Measurements from ENCODE around the gene CFAP99.

Gene CFAP99

GRCh38 chr4:2478229-2478628, 59.5 kb downstream of the CFAP99 start:
- no peak for DNase-seq

GRCh38 chr4:2480649-2481048, 61.9 kb downstream of the CFAP99 start:
- no peak for DNase-seq

- DNase-seq, result no peak
Observed at GRCh38 chr4:2482192-2482591, 63.4 kb downstream of the CFAP99 start.

GRCh38 chr4:2482693-2483092, 63.9 kb downstream of the CFAP99 start:
- no peak for DNase-seq

GRCh38 chr4:2483237-2483636, 64.5 kb downstream of the CFAP99 start:
- no peak for DNase-seq

- no peak for DNase-seq
Observed at GRCh38 chr4:2484185-2484584, 65.4 kb downstream of the CFAP99 start.

GRCh38 chr4:2484993-2485392, 66.2 kb downstream of the CFAP99 start:
- no peak for DNase-seq

GRCh38 chr4:2485956-2486355, 67.2 kb downstream of the CFAP99 start:
- no peak for DNase-seq

- no peak for DNase-seq
Observed at GRCh38 chr4:2486981-2487380, 68.2 kb downstream of the CFAP99 start.

GRCh38 chr4:2487632-2488031, 68.9 kb downstream of the CFAP99 start:
- DNase-seq, result no peak

GRCh38 chr4:2489081-2489805, 70.5 kb downstream of the CFAP99 start:
- DNase-seq, result no peak

GRCh38 chr4:2489841-2490552, 71.2 kb downstream of the CFAP99 start:
- DNase-seq, result no peak

- DNase-seq, result no peak
Observed at GRCh38 chr4:2492970-2493369, 74.2 kb downstream of the CFAP99 start.

GRCh38 chr4:2494992-2495391, 76.2 kb downstream of the CFAP99 start:
- no peak for DNase-seq

- no peak for DNase-seq
Observed at GRCh38 chr4:2497324-2497723, 78.6 kb downstream of the CFAP99 start.

- no peak for DNase-seq
Observed at GRCh38 chr4:2497931-2498330, 79.2 kb downstream of the CFAP99 start.

GRCh38 chr4:2500547-2500946, 81.8 kb downstream of the CFAP99 start:
- DNase-seq, result no peak

- DNase-seq, result no peak
Observed at GRCh38 chr4:2501034-2501594, 82.4 kb downstream of the CFAP99 start.

GRCh38 chr4:2503809-2504208, 85.1 kb downstream of the CFAP99 start:
- DNase-seq, result no peak

- no peak for DNase-seq
Observed at GRCh38 chr4:2507259-2507658, 88.5 kb downstream of the CFAP99 start.

- DNase-seq, result no peak
Observed at GRCh38 chr4:2507855-2508254, 89.1 kb downstream of the CFAP99 start.

- DNase-seq, result no peak
Observed at GRCh38 chr4:2510351-2511259, 91.8 kb downstream of the CFAP99 start.

GRCh38 chr4:2511645-2512131, 92.9 kb downstream of the CFAP99 start:
- DNase-seq, result no peak

Data from NCI-H1092 (cell line).